Activated naive CD4-positive, alpha-beta T cell treated with anti-CD3 and anti-CD28 coated beads, Interleukin-2, amount 50 U/mL, for 24 hours (primary cell): Measurements from ENCODE around the gene TOR4A.
A peak's percentile ranks its signal among the peaks of the same experiment; 100 is the strongest.
"Not testable (repeated sequence)": the region's sequence is repeated elsewhere in the genome, so short reads cannot be mapped to it uniquely, and the experiment has no call there.

Experiments
- H3K27ac Mint-ChIP-seq: one replicate; pipeline ENCODE4 v1.8.0; 2021; ENCODE audit warnings: mild to moderate bottlenecking, mixed read lengths
- H3K27me3 Mint-ChIP-seq: one replicate; pipeline ENCODE4 v1.8.0; 2021; ENCODE audit warnings: mixed read lengths
- H3K36me3 Mint-ChIP-seq: one replicate; pipeline ENCODE4 v1.8.0; 2021; ENCODE audit warnings: mixed read lengths
- H3K4me1 Mint-ChIP-seq: one replicate; pipeline ENCODE4 v1.8.0; 2021; ENCODE audit warnings: mixed read lengths
- H3K4me3 Mint-ChIP-seq: one replicate; pipeline ENCODE4 v1.8.0; 2021; ENCODE audit warnings: mild to moderate bottlenecking, mixed read lengths
- H3K9me3 Mint-ChIP-seq: one replicate; pipeline ENCODE4 v1.8.0; 2021; ENCODE audit warnings: mixed read lengths

Gene TOR4A

DNA sequence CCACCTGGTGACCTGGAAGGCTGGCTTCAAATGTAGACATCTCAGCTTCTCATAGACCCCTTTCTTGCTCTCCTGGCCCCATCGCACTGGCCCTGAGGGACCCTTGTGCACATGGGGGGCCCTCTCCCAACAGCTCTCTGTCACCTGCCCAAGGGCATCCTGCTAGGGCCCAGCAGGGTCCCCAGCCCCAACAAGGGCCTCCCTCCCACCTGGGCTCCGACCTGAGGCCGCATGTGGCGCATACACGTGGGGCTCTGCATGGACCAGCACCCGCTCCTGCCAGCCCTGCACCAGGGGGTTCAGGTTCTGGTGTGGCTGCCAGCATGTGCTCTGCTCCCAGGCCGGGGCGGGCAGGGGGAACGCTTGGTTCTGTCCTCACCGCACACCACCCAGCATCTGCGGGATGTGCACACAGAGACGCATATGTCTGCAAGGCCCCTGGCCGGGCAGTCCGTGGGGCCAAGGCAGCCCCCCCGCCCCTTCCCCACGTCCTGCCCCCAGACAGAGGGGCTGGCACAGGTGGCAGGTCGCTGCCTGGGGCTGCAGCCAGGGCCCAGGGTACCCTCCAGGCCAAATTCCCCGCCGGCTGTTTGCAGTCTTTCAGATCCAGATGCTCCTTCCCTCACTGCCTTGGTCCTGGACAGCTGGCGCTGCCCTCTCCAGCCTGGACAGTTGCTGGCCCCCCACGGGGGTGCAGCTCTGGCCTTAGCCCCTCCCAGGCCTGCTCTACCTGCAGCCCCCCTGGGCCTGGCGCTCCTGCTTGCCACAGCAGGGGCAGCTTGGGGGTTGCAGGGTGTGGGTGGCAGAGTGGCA, 42.4 kb downstream of the TOR4A start:
- H3K4me1 Mint-ChIP-seq = peaks cover 3% of the 10 kb centered on the region
- H3K27me3 Mint-ChIP-seq = no peaks in the 10 kb centered on the region
- no peaks in the 10 kb centered on the region for H3K36me3 Mint-ChIP-seq
- H3K27ac Mint-ChIP-seq = no peak overlapping the region
- no peak overlapping the region for H3K4me3 Mint-ChIP-seq
- no peaks in the 10 kb centered on the region for H3K9me3 Mint-ChIP-seq

- no peaks in the 10 kb centered on the region for H3K27me3 Mint-ChIP-seq
- H3K4me3 Mint-ChIP-seq = no peak overlapping the region
Observed at GRCh38 chr9:137320555-137321384, 43.2 kb downstream of the TOR4A start.

GRCh38 chr9:137321726-137322361, 44.3 kb downstream of the TOR4A start:
- Mint-ChIP-seq H3K4me1 (peaks cover 9% of the 10 kb centered on the region), H3K27me3 (peaks cover 2% of the 10 kb centered on the region), H3K36me3 (peaks cover 2% of the 10 kb centered on the region), H3K27ac (no peak overlapping the region), H3K4me3 (no peak overlapping the region), H3K9me3 (peaks cover 4% of the 10 kb centered on the region)

More at GRCh38 chr9:137320555-137321384, 43.2 kb downstream of the TOR4A start:
- Mint-ChIP-seq H3K9me3 (no peaks in the 10 kb centered on the region), H3K36me3 (no peaks in the 10 kb centered on the region), H3K4me1 (peaks cover 3% of the 10 kb centered on the region), H3K27ac (no peak overlapping the region)

- Mint-ChIP-seq H3K4me3 (no peak overlapping the region), H3K27me3 (peaks cover 2% of the 10 kb centered on the region), H3K9me3 (peaks cover 5% of the 10 kb centered on the region), H3K36me3 (peaks cover 2% of the 10 kb centered on the region), H3K27ac (no peak overlapping the region), H3K4me1 (peaks cover 11% of the 10 kb centered on the region)
Observed at GRCh38 chr9:137323531-137324331, 46.2 kb downstream of the TOR4A start.

- H3K27ac Mint-ChIP-seq = no peak overlapping the region
Observed at GRCh38 chr9:137325124-137325523, 47.6 kb downstream of the TOR4A start.

DNA sequence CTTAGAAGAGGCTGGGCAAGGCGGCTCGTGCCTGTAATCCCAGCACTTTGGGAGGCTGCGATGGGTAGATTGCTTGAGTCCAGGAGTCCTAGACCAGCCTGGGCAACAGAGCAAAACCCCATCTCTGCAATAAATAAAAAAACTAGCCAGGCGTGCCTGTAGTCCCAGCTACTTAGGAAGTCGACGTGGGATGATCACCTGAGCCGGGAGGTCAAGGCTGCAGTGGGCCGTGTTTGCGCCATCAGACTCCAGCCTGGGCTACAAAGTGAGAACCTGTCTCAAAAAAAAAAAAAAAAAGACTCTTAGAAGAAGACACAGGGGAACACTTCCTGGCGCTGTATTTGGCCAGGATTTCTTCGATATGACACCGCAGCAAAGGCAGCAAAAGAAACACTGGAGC, 48.3 kb downstream of the TOR4A start:
- Mint-ChIP-seq H3K4me1 (peaks cover 8% of the 10 kb centered on the region), H3K27me3 (peaks cover 2% of the 10 kb centered on the region), H3K36me3 (peaks cover 2% of the 10 kb centered on the region), H3K4me3 (no peak overlapping the region), H3K27ac (no peak overlapping the region), H3K9me3 (peaks cover 5% of the 10 kb centered on the region)

More at GRCh38 chr9:137325124-137325523, 47.6 kb downstream of the TOR4A start:
- Mint-ChIP-seq H3K4me3 (no peak overlapping the region), H3K4me1 (peaks cover 11% of the 10 kb centered on the region), H3K27me3 (peaks cover 2% of the 10 kb centered on the region), H3K9me3 (peaks cover 5% of the 10 kb centered on the region), H3K36me3 (peaks cover 2% of the 10 kb centered on the region)

- Mint-ChIP-seq H3K4me1 (peaks cover 8% of the 10 kb centered on the region), H3K27me3 (peaks cover 2% of the 10 kb centered on the region), H3K27ac (peak overlapping the region; percentile 85), H3K4me3 (peak overlapping the region; percentile 84), H3K36me3 (peaks cover 2% of the 10 kb centered on the region), H3K9me3 (peaks cover 5% of the 10 kb centered on the region)
Observed at GRCh38 chr9:137326445-137327065, 49.0 kb downstream of the TOR4A start.

DNA sequence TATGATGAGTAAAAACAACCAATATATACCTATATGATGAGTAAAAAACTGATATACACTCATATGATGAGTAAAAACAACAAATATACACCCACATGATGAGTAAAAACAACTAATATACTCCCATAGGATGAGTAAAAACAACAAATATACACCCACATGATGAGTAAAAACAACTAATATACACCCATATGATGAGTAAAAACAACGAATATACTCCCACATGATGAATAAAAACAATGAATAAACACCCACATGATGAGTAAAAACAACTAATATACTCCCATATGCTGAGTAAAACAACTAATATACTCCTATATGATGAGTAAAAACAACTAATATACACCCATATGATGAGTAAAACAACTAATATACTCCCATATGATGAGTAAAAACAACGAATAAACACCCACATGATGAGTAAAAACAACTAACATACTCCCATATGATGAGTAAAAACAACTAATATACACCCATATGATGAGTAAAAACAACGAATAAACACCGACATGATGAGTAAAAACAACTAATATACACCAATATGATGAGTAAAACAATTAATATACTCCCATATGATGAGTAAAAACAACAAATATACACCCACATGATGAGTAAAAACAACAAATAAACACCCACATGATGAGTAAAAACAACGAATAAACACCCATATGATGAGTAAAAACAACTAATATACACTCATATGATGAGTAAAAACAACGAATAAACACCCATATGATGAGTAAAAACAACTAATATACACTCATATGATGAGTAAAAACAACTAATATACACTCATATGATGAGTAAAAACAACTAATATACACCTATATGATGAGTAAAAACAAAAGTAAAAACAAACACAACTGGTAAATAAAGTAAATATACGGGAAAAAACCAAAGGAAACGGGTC, 50.4 kb downstream of the TOR4A start:
- H3K27me3 Mint-ChIP-seq, H3K9me3 Mint-ChIP-seq, H3K4me3 Mint-ChIP-seq, H3K4me1 Mint-ChIP-seq, H3K36me3 Mint-ChIP-seq: not testable (repeated sequence)
- peak overlapping the region; percentile 72 for H3K27ac Mint-ChIP-seq

DNA sequence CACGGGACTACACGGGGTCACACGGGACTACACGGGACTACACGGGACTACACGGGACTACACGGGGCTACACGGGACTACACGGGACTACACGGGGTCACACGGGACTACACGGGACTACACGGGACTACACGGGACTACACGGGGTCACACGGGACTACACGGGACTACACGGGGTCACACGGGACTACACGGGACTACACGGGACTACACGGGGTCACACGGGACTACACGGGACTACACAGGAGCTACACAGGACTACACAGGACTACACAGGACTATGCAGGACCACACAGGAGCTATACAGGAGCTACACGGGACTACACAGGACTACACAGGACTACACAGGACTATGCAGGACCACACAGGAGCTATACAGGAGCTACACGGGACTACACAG, 52.1 kb downstream of the TOR4A start:
- not testable (repeated sequence) for H3K27me3 Mint-ChIP-seq, H3K4me1 Mint-ChIP-seq, H3K9me3 Mint-ChIP-seq, H3K36me3 Mint-ChIP-seq, H3K27ac Mint-ChIP-seq, H3K4me3 Mint-ChIP-seq

GRCh38 chr9:137330689-137331088, 53.2 kb downstream of the TOR4A start:
- Mint-ChIP-seq H3K27ac (no peak overlapping the region), H3K9me3 (peaks cover 5% of the 10 kb centered on the region), H3K4me1 (peaks cover 8% of the 10 kb centered on the region), H3K4me3 (no peak overlapping the region), H3K36me3 (peaks cover 7% of the 10 kb centered on the region), H3K27me3 (peaks cover 2% of the 10 kb centered on the region)

GRCh38 chr9:137331929-137332328, 54.4 kb downstream of the TOR4A start:
- peaks cover 1% of the 10 kb centered on the region for H3K4me1 Mint-ChIP-seq
- H3K27ac Mint-ChIP-seq = no peak overlapping the region
- no peak overlapping the region for H3K4me3 Mint-ChIP-seq
- peaks cover under 1% of the 10 kb centered on the region for H3K9me3 Mint-ChIP-seq
- no peaks in the 10 kb centered on the region for H3K27me3 Mint-ChIP-seq
- H3K36me3 Mint-ChIP-seq = peaks cover 10% of the 10 kb centered on the region
